ENCODE results near the gene EVI2B.

- no peak for TF ChIP-seq CTCF (IDR thresholded peaks at IDR 0.05)
- no peak for TF ChIP-seq POLR2A (IDR thresholded peaks at IDR 0.05)
- TF ChIP-seq POLR2AphosphoS5 (IDR thresholded peaks at IDR 0.05; ENCODE audit: insufficient read depth in 1 of 2, low read depth in 1 of 2), result no peak
Measured at GRCh38 chr17:31308372-31309334, 5.2 kb downstream of the EVI2B start.

Data from vagina (tissue), 2 donors.